DMS 273 (cell line): ENCODE results near the gene ATP8B3.
"Not testable (repeated sequence)": the region's sequence is repeated elsewhere in the genome, so short reads cannot be mapped to it uniquely, and the experiment has no call there.

ENCODE experiments used
- DNase-seq: peaks from one replicate; lab custom pipeline; 2025; ENCODE audit not compliant: unreplicated experiment; lab: John Stamatoyannopoulos, UW

The ATP8B3 gene

DNA sequence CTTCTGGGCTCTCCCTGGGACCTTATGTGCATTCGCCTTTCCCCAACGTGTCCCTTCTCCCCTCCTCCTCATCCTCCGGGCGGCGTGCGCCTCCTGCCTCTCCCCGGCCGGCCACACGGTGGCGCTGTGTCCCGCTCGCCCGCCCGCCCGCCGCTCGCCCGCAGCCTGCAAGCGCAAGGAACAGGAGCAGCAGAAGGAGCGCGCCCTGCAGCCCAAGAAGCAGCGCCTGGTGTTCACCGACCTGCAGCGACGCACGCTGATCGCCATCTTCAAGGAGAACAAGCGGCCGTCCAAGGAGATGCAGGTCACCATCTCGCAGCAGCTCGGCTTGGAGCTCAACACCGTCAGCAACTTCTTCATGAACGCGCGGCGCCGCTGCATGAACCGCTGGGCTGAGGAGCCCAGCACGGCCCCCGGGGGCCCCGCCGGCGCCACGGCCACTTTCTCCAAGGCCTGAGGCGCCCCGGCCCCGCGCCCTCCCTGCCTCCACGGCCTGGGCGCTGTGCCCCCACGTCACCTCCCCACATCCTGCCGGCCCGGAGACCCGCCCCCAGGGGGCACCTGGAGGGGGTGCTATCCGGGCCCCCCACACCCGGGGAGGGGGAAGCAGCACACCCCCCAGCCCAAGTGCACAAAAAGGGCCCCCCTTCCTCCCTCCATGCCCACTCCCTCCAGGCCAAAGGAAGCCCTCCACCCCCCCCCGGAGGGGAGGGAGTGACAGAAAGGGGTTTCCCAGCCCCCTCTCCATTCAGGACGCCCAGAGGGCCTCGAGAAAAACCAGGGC lies 36.9 kb downstream of the ATP8B3 start:
- DNase-seq = no peak

DNA sequence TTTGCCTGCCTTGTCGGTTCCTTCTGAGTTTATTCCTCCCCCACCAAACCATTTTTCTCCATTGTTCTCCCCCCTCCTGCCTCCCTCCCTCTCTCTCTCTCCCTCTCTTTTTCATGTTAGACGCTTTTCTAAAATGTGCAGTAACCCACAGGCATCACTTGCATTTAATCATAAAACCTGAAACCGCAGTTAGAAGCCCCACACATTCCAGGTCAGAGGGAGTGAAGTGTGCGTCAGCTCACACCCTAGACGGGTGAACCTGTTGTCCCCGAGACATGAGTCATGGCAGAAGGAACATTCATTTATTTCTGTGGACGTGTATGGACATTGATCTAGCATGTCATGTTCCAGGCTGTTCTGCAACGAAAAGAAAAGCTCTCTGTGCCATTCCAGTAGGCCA lies 38.9 kb downstream of the ATP8B3 start:
- no peak for DNase-seq

- no peak for DNase-seq
Observed at GRCh38 chr19:1770866-1771576, 41.1 kb downstream of the ATP8B3 start.

DNA sequence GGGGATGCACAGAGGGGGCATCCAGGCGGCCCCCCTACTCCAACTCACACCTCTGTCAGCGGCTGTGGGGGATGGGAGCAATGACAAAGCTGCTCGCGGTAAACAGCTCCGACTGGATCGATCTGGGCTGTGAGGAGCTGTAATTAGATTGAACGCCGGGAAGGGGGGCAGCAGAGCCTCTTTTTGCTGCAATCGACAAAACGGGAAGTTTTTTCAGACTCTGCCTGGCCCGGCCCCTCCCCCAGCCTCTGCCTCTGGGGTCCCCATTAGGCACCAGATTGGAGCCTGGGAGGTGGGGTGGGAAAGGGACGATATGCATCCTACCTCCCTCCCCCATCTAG lies 42.5 kb downstream of the ATP8B3 start:
- DNase-seq = no peak

GRCh38 chr19:1768918-1769644 lies 43.0 kb downstream of the ATP8B3 start:
- no peak for DNase-seq

- peak; percentile 47 for DNase-seq
Observed at GRCh38 chr19:1768248-1768647, 43.8 kb downstream of the ATP8B3 start.

- peak; percentile 72 for DNase-seq
Observed at GRCh38 chr19:1767464-1767933, 44.6 kb downstream of the ATP8B3 start.

DNA sequence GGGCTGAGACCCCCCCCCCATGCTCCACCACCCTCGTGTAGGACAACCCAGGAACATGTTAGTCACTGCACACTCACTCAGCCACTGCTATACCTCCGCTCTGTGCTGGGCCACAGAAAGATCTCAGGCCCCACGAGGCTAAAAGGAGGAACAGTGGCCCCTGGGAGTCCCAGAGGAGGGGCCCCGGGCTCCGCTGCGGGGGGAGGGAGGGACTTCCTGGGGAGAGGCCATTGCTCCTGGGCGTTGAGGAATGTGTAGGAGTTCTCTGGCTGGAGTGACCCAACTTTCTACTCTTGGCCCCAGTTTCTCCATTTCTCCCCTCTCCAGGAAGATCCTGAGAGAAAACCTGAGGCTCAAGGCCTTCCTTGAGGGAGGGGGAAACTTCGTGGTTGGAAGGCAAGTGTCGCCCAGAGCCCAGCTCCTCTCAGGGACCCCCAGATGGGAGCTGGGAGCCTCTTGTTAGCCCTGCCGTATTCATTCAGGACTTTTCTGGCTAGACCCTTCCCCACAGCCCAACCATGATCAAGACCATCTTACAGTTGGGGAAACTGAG lies 45.2 kb downstream of the ATP8B3 start:
- no peak for DNase-seq

DNA sequence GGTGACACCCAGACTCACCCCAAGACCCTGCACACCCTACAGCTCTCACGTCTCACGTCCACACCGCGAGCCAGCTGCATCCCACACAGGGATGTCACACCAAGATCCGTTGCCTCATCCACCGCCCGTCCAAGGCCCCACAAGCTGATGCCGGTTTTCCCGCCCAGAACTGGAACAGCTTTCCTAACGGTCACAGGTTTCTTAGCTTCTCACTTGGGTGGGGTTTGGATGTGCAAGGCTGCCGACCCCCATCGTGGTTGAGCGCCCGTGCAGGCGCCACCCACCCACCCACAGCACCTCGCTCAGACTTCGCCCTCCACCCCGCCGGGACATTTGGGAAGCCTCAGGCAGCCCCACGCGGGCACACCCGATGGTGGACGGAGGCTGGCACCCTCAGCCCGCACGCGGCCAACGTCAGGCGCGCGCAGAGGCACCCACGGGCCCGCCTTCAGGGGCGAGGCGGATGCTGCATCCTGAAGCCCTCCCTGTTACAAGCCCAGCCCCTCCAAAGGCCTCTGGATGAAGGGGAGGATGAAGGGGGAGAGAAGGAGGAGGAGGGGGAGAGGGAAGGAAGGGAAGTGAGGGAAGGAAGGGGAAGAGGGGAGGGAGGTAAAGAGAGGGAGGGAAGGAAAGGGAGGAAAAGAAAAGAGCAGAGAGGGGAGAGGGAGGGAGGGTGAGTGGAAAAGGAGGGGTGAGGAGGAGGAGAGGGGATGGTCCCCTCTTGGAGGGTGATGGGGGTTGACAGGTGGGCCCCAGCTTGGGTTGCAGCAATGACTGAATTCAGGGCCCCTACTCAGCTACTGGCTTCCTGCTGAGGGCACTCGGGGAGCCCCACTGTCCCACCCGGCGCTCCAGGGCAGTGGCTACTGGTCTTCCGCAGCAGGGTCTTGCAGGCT lies 45.9 kb downstream of the ATP8B3 start:
- DNase-seq = peak; percentile 51

DNA sequence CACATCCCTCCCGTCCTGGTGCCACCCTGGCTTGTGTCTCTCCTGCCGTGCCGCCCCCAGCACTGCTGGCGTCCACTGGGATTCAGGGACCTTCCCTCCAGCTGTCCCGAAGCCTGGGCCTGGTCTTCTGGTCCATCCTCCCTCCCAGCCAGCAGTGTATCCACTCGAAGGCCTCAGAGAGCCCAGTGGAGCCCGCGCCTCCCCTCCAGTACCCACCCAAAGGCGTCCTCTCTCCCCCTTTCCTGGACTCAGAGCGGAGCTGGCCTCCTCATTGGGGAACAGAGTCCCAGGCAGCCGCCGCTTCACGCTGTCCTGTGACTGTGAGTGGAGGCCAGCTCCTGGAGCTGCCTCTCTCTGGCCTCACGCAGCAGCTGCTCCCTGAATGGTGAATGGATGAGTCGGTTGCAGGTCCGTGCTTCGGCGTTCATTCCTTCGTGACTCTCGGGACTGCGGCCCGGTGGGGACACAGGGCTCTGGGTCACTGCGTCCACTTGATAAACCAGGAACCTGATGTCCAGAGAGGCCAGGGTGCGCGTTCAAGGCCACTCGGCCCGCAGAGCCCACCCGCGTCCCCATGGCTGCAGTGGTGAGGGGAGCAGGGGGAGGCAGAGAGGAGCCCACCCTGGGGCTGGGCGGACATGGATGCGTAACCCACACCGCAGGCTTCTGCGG lies 46.7 kb downstream of the ATP8B3 start:
- DNase-seq = peak; percentile 43

DNA sequence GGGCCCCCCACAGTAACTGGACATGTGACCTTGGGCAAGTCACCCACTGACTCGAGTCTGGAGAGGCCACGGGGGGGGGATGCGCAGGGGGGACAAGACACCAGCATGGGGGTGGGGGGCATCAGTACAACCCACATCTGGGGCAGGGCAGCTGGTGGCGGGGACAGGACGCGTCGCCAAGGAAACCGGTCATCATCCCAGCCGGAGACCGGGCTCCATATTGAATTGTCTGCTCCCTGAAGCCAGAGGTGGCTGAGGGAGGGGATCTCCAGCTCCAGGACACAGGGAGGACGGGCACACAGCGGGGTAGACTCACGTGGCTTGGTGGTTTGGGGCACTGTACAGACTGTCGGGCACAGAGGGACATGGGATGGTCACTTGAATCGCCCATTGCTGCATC lies 47.3 kb downstream of the ATP8B3 start:
- DNase-seq = no peak

- no peak for DNase-seq
Observed at GRCh38 chr19:1763648-1764639, 48.1 kb downstream of the ATP8B3 start.

GRCh38 chr19:1762243-1763117 lies 49.6 kb downstream of the ATP8B3 start:
- no peak for DNase-seq

GRCh38 chr19:1761528-1762242 lies 50.4 kb downstream of the ATP8B3 start:
- no peak for DNase-seq

- DNase-seq = not testable (repeated sequence)
Observed at GRCh38 chr19:1760786-1761527, 51.1 kb downstream of the ATP8B3 start.

GRCh38 chr19:1760020-1760419 lies 52.1 kb downstream of the ATP8B3 start:
- DNase-seq = no peak
